Measurements from ENCODE around the gene CDH6.

DNA sequence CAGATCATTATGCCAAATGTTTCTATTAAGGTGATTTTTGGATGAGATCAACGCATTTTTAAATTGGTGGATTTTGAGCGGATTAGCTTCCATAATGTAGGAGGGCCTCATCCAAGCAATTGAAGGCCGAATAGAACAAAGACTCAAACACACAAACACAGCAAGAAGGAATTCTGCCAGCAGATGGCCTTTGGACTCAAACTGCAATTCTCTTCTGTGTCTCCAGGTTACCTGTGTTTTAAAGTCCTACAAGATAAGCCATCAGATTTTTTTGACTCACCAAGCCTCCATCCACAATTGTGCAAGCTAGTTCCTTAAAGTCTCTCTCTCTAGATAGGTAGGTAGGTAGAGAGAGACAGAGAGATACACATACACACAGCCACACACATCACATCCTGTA lies 25.5 kb downstream of the CDH6 start:
- no peak for TF ChIP-seq EZH2 (IDR thresholded peaks at IDR 0.05)
- TF ChIP-seq, protein P1, sequence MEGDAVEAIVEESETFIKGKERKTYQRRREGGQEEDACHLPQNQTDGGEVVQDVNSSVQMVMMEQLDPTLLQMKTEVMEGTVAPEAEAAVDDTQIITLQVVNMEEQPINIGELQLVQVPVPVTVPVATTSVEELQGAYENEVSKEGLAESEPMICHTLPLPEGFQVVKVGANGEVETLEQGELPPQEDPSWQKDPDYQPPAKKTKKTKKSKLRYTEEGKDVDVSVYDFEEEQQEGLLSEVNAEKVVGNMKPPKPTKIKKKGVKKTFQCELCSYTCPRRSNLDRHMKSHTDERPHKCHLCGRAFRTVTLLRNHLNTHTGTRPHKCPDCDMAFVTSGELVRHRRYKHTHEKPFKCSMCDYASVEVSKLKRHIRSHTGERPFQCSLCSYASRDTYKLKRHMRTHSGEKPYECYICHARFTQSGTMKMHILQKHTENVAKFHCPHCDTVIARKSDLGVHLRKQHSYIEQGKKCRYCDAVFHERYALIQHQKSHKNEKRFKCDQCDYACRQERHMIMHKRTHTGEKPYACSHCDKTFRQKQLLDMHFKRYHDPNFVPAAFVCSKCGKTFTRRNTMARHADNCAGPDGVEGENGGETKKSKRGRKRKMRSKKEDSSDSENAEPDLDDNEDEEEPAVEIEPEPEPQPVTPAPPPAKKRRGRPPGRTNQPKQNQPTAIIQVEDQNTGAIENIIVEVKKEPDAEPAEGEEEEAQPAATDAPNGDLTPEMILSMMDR (IDR thresholded peaks at IDR 0.05): peak; percentile 28
